ENCODE data around the gene SCLT1.

- TF ChIP-seq CTCF (IDR thresholded peaks at IDR 0.05) (no peak), POLR2A (IDR thresholded peaks at IDR 0.05) (no peak)
Measured at GRCh38 chr4:128856246-128856645, 237.1 kb downstream of the SCLT1 start.

Measured in thyroid gland (tissue), 4 donors.